Measurements from ENCODE around the gene TSC1. TPM values are rescaled to one million over a fixed set of nuclear protein-coding genes. Genes with fewer than 3 reads are reported as not detected.

The TSC1 gene
- total RNA-seq, 1 donor from 2014 or later, result 41.0 TPM

GRCh38 chr9:132942541-132943182 is 1.8 kb downstream of the TSC1 start:
- intact Hi-C loops (cut with micrococcal nuclease), result loop anchor here (5.0 to 10.0 kb wide), 4 partner anchors 270 to 868 kb away; partner anchors contain the start of genes GTF3C4, MED22, MED27 and NTNG2

- intact Hi-C loops (cut with micrococcal nuclease), result no loop called here
Observed at GRCh38 chr9:132939169-132939568, 5.2 kb downstream of the TSC1 start.

DNA sequence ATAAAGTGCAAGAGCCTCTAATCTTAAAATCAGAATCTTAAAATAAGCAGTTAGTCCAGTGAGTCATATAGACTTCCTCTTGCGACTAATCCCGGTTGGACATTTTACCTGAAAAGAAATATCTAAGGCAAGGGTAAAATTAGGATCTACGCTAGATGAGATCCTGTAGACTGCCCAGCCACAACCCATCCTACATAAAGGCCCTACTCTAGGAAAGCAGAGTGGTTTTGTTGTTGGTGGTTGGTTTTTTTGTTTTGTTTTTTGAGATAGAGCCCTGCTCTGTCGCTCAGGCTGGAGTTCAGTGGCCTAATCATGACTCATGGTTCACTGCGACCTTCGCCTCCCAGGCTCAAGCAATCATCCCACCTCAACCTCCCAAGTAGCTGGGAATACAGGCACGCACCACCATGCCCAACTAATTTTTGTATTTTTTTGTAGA is 6.9 kb downstream of the TSC1 start:
- intact Hi-C loops (cut with micrococcal nuclease), result no loop called here

GRCh38 chr9:132935026-132935425 is 9.4 kb downstream of the TSC1 start:
- intact Hi-C loops (cut with micrococcal nuclease), result no loop called here

DNA sequence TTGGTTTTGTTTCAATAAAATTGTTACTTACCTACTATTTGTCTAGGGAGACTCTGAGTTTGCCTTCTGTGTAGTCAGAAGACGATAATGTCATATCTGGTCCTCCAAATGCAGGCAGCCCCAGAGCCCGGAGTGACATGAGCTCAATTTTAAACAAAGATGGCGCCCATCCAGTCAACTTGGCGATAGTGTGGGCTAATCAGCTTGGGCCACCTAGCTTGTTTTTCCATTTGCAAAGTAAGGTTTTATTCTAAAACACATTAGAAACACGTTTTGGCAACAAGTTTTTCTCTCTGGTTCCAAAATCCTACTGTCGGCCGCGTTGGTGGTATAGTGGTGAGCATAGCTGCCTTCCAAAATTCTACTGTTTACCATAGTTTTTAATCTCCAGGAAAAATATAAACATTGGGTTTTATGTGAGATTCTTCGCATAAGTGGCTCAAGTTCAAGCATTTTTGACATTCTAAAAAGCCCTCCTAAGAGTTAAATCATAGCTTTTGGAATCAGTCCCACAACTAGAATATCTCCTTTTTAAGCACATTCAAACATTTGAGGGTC is 13.2 kb downstream of the TSC1 start:
- intact Hi-C loops (cut with micrococcal nuclease), result no loop called here

- intact Hi-C loops (cut with micrococcal nuclease), result no loop called here
Observed at GRCh38 chr9:132927704-132928103, 16.7 kb downstream of the TSC1 start.

- intact Hi-C loops (cut with micrococcal nuclease), result no loop called here
Observed at GRCh38 chr9:132923346-132923902, 21.0 kb downstream of the TSC1 start.

GRCh38 chr9:132919614-132920268 is 24.7 kb downstream of the TSC1 start:
- intact Hi-C loops (cut with micrococcal nuclease), result no loop called here

GRCh38 chr9:132914924-132915323 is 29.5 kb downstream of the TSC1 start:
- intact Hi-C loops (cut with micrococcal nuclease), result no loop called here

- intact Hi-C loops (cut with micrococcal nuclease), result no loop called here
Observed at GRCh38 chr9:132912131-132912530, 32.3 kb downstream of the TSC1 start.

GRCh38 chr9:132910376-132910775 is 34.0 kb downstream of the TSC1 start:
- intact Hi-C loops (cut with micrococcal nuclease), result no loop called here

GRCh38 chr9:132909311-132909710 is 35.1 kb downstream of the TSC1 start:
- intact Hi-C loops (cut with micrococcal nuclease), result no loop called here

DNA sequence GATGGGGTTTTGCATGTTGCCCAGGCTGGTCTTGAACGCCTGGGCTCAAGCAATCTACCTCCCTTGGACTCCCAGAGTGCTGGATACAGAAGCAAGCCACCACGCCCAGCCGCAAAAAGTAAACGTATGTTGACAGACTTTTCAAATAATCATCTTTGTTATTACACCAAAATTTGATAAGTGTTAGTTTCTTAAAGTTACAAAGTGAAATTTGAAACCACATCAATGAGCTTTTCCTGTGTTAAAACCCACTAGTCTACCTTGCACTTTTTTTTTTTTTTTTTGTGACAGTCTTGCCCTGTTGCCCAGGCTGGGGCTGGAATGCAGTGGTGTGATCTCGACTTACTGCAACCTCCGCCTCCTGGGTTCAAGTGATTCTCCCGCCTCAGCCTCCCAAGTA is 35.8 kb downstream of the TSC1 start:
- intact Hi-C loops (cut with micrococcal nuclease), result no loop called here

DNA sequence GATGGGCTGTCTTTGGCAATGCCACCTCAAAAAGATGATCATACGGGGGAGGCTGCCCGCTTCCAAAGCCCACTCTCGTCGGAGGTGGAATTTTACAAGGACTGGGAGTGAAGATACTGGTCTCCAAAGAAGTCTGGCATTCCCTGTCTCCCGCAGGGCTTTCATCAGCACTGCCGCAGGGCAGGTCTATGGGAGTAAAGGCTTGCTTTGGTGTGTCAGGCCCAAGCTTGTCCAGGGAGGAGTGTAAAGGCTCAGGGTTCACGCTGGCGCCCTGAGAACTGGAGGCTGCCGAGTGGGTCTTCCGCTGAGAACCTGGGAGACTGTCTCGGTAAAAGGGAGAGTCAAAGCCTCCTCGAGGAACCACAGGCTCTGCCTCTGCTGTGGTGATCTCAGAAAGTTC is 38.7 kb downstream of the TSC1 start:
- intact Hi-C loops (cut with micrococcal nuclease), result no loop called here

DNA sequence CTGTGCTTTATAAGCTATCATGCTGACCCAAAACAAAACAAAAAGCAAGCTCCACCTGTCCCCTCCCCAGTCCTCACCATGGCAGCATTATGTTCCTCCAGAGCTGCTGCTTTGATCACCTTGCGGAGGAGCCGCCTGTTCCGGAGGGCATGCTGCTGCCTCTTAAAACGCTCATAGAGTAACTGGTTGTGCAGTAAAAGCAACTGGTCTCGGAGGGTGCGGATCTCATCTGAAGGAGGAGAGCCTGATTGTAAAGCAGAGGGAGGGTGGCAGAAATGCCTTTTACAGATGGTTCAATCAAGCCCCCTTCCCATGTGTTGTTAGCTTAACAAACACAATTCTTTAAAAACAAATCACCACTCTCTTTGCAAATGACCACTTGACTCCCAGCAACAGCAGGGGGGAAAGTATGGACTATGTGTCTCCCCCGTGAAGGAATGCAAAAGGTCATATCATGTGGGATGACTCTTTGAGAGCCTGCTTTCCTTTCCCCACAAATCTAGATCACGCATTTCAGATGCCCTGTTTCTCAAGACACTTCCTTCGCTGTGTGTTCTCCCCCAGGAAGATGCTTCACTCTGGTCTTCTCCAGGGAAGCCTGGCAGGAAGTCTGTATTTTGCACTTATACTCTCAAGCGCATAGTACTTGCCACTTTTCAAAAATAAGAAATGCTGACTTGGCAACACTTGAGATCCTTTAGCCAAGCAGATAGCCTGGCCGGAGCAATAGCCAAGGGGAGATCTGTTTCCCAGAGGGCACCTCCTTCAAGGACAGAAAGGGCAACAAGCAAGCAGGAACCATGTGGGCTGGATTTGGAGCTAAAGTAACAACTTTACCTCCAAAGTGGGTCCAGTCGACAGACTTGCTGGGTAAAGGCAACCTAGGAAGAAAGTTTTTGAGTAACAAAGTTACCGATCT is 40.6 kb downstream of the TSC1 start:
- intact Hi-C loops (cut with micrococcal nuclease), result loop anchor here (2.0 to 5.0 kb wide), 5 partner anchors 69 to 552 kb away; partner anchors contain the start of genes DDX31 and SETX

- intact Hi-C loops (cut with micrococcal nuclease), result loop anchor here (1.0 to 5.0 kb wide), 10 partner anchors 24 to 550 kb away; partner anchors contain the start of genes AK8, DDX31, SETX and SPACA9
Observed at GRCh38 chr9:132901858-132902831, 42.3 kb downstream of the TSC1 start.

GRCh38 chr9:132898051-132898450 is 46.4 kb downstream of the TSC1 start:
- intact Hi-C loops (cut with micrococcal nuclease), result no loop called here

DNA sequence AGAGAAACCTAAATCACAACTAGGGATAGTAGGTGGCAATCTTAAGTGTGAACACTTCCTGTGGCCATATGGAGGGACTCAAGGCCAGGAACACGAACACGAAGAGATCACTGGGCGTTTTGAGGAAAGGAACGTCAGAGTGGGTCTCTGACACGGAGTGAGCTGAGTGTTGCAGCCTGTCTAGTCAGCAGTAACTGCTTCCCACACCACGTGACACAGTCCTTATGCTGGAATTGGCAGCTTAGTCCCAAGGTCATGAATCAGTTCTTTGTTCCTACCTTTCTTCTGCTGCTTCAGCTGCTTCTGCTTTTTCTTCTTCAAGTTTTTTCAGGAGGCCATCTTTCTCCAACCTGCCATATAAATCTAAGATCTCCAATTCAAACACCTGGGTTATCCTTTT is 47.5 kb downstream of the TSC1 start:
- intact Hi-C loops (cut with micrococcal nuclease), result no loop called here

GRCh38 chr9:132896264-132896663 is 48.2 kb downstream of the TSC1 start:
- intact Hi-C loops (cut with micrococcal nuclease), result no loop called here
